HG02678 (cell line): ENCODE results near the gene MID1.

ENCODE experiments used
- ATAC-seq: cut with Tn5 transposase; IDR thresholded peaks from one replicate; pipeline ENCODE4 v1.9.1; 2021; ENCODE audit warnings: mild to moderate bottlenecking, moderate library complexity; ENCODE audit not compliant: unreplicated experiment

Gene MID1

GRCh38 chrX:10496345-10496965 lies 123.9 kb downstream of the MID1 start:
- no peak for ATAC-seq

- no peak for ATAC-seq
These were observed 124.7 kb downstream of the MID1 start for GRCh38 chrX:10495677-10496076.

- ATAC-seq: no peak
These were observed 128.1 kb downstream of the MID1 start for GRCh38 chrX:10492250-10492649.

- no peak for ATAC-seq
These were observed 134.0 kb downstream of the MID1 start for GRCh38 chrX:10486373-10486772.

GRCh38 chrX:10485326-10485725 lies 135.1 kb downstream of the MID1 start:
- ATAC-seq: no peak

- ATAC-seq: no peak
These were observed 135.6 kb downstream of the MID1 start for GRCh38 chrX:10484683-10485247.

GRCh38 chrX:10483191-10483831 lies 137.1 kb downstream of the MID1 start:
- ATAC-seq: no peak

- no peak for ATAC-seq
These were observed 137.7 kb downstream of the MID1 start for GRCh38 chrX:10482708-10483107.

GRCh38 chrX:10482261-10482660 lies 138.1 kb downstream of the MID1 start:
- peak; percentile 94 for ATAC-seq

- no peak for ATAC-seq
These were observed 139.5 kb downstream of the MID1 start for GRCh38 chrX:10480861-10481260.

- no peak for ATAC-seq
These were observed 140.9 kb downstream of the MID1 start for GRCh38 chrX:10479508-10479907.

- ATAC-seq: no peak
These were observed 142.9 kb downstream of the MID1 start for GRCh38 chrX:10477525-10477924.

- no peak for ATAC-seq
These were observed 145.3 kb downstream of the MID1 start for GRCh38 chrX:10474913-10475568.

- no peak for ATAC-seq
These were observed 145.9 kb downstream of the MID1 start for GRCh38 chrX:10474510-10474909.

GRCh38 chrX:10471418-10471817 lies 149.0 kb downstream of the MID1 start:
- no peak for ATAC-seq

- no peak for ATAC-seq
These were observed 150.4 kb downstream of the MID1 start for GRCh38 chrX:10470009-10470408.

- no peak for ATAC-seq
These were observed 152.6 kb downstream of the MID1 start for GRCh38 chrX:10467793-10468192.

- no peak for ATAC-seq
These were observed 155.1 kb downstream of the MID1 start for GRCh38 chrX:10465254-10465653.

GRCh38 chrX:10457092-10457491 lies 163.3 kb downstream of the MID1 start:
- ATAC-seq: no peak

GRCh38 chrX:10453945-10454344 lies 166.4 kb downstream of the MID1 start:
- ATAC-seq: no peak

- no peak for ATAC-seq
These were observed 169.4 kb downstream of the MID1 start for GRCh38 chrX:10450959-10451355.
